GM06990 (cell line): ENCODE data around the gene DNAJC5G.
"Not testable (repeated sequence)": the region's sequence is repeated elsewhere in the genome, so short reads cannot be mapped to it uniquely, and the experiment has no call there.

Source experiments
- DNase-seq: peaks from one replicate; pipeline ENCODE4 v3.0.0-alpha.2; 2011; ENCODE audit not compliant: insufficient read length; ENCODE audit errors: extremely low read depth
- H3K27me3 ChIP-seq: replicated peaks from 2 replicates; pipeline ENCODE4 v1.6.0; 2011; ENCODE audit warnings: low read length; ENCODE audit not compliant: control insufficient read depth, insufficient read depth
- H3K36me3 ChIP-seq: 2 replicates; pipeline ENCODE4 v1.5.1; 2011; ENCODE audit warnings: low read length; ENCODE audit not compliant: control insufficient read depth, insufficient read depth
- H3K4me3 ChIP-seq: replicated peaks from 2 replicates; pipeline ENCODE4 v1.5.1; 2011; ENCODE audit warnings: low read depth, mild to moderate bottlenecking, control low read depth, low read length
- CTCF ChIP-seq: IDR thresholded peaks from 2 replicates; pipeline ENCODE4 v1.5.1; 2011; ENCODE audit warnings: low read length, control low read depth, mild to moderate bottlenecking, inconsistent platforms; ENCODE audit not compliant: insufficient read depth, poor library complexity, severe bottlenecking

The DNAJC5G gene

GRCh38 chr2:27298391-27299080 lies 23.3 kb downstream of the DNAJC5G start:
- Histone ChIP-seq H3K27me3 (no peaks in the 10 kb centered on the region), H3K4me3 (no peak overlapping the region), H3K36me3 (no peaks in the 10 kb centered on the region)
- TF ChIP-seq CTCF: no peak
- DNase-seq: no peak

- not testable (repeated sequence) for H3K27me3 ChIP-seq, DNase-seq, H3K4me3 ChIP-seq, H3K36me3 ChIP-seq
Observed at GRCh38 chr2:27300606-27301005, 25.4 kb downstream of the DNAJC5G start.

GRCh38 chr2:27303093-27304025 lies 28.1 kb downstream of the DNAJC5G start:
- peak; percentile 84 for TF ChIP-seq CTCF
- Histone ChIP-seq H3K36me3 (no peaks in the 10 kb centered on the region; the same call in none of the 2 replicates), H3K27me3 (no peaks in the 10 kb centered on the region; the same call in 1 of the 2 replicates), H3K4me3 (no peak overlapping the region)
- no peak for DNase-seq

DNA sequence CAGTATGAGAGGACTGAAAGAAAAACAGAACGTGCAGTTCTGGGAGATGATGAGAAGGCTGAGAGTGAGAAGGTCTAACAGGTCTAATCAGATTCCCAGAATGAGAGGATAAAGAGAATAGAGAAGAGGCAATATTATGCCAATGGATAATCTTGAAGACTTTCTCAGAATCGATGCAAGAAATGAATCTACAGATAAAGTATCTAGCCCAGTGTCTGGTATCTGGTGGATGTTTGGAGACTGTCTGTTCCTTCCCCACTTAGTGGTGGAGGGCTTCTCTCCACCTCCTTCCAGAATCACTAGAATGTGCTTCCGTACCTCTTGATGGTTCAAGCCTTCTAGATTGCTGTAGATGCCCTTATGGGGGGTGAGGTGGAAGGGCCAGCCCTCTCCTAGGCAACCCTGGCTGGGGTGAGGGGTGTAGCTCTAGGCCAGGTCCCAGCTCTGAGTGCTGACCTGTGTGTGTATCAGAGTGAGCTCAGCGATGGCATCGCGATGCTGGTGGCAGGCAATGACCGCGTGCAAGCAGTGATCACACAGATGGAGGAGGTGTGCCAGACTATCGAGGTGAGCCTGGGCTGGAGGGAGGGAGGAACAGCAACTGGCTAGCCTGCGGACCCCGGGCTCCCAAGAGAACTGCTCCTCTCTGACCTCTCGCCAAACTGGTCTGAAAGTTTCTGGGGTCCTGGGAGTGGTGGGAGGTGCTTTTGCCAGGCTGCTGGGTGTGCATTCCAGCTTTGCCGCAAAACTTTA lies 29.4 kb downstream of the DNAJC5G start:
- DNase-seq: no peak
- H3K27me3 ChIP-seq: no peaks in the 10 kb centered on the region; the same call in 1 of the 2 replicates
- no peak for TF ChIP-seq CTCF
- H3K4me3 ChIP-seq: no peak overlapping the region
- H3K36me3 ChIP-seq: no peaks in the 10 kb centered on the region; the same call in none of the 2 replicates

DNA sequence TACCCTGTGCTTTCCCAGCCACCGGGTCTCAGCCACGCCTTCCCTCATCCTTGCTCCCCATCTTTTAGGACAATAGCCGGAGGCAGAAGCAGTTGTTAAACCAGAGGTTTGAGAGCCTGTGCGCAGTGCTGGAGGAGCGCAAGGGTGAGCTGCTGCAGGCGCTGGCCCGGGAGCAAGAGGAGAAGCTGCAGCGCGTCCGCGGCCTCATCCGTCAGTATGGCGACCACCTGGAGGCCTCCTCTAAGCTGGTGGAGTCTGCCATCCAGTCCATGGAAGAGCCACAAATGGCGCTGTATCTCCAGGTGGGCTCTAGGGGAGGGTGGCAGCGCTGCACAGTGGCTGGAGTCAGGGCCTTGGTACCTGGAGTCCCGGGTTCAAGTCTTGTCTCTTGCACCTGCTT lies 30.3 kb downstream of the DNAJC5G start:
- no peak for DNase-seq
- no peaks in the 10 kb centered on the region; the same call in 1 of the 2 replicates for H3K27me3 ChIP-seq
- H3K36me3 ChIP-seq: peaks cover 1% of the 10 kb centered on the region
- H3K4me3 ChIP-seq: no peak overlapping the region
- TF ChIP-seq CTCF: no peak
